Testis (tissue), 2 donors: ENCODE data around the gene MAP7D2.

Experiments used
- POLR2A ChIP-seq: fragments of 450-650 bp; IDR thresholded peaks from one replicate; pipeline ENCODE4 v1.6.1; 2017; ENCODE audit warnings: antibody characterized with exemption, mild to moderate bottlenecking, moderate library complexity
- TF ChIP-seq, protein P1 (sequence below), 3 experiments: fragments of 450-650 bp in 2 of 3; fragments of 200-600 bp in 1 of 3; sonication (generic) in 1 of 3; IDR thresholded peaks; one replicate each; pipeline ENCODE4 v1.5.1; 2016 to 2019; ENCODE audit warnings: antibody characterized with exemption in 3 of 3, mild to moderate bottlenecking in 2 of 3, moderate library complexity in 1 of 3

DNA sequence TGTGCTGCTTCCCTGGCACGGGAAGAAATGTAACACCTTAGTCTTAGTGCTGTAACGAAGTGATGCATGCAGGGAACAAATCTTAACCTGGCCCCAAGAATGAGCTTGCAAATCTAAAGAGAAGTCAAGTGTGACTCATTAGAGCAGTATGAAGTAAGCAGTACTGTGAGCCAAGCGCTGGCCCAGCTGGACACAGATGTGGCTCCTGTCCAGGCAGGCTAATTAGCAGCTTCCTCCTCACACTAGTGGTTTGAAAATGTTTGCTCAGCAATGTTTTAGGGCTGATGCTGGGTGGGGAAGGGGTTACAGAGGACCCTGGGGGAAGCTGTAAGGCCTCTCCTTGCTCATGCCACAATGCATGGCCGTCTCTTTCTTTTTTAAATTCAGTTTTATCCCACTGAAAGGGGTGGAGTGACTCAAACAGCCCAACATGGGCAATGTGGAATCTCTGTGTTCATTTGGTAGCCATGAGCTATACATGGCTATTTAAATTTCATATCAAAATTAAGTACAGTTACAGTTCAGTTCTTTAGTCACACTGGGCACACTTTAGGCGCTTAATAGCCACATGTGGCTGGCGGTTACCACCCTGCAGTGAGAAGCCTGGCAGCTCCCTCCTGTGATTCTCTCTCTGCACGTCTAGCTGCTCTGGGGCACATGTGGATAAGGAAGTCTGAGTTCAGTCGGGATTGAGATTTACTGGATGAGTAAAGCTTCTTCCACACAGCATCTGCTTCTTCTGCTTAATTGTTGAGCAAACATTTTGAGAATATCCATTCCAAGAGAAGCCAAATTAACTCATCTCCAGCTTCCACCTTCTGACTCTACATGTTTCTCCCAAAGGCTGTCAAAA is 48.8 kb downstream of the MAP7D2 start:
- TF ChIP-seq, protein P1, sequence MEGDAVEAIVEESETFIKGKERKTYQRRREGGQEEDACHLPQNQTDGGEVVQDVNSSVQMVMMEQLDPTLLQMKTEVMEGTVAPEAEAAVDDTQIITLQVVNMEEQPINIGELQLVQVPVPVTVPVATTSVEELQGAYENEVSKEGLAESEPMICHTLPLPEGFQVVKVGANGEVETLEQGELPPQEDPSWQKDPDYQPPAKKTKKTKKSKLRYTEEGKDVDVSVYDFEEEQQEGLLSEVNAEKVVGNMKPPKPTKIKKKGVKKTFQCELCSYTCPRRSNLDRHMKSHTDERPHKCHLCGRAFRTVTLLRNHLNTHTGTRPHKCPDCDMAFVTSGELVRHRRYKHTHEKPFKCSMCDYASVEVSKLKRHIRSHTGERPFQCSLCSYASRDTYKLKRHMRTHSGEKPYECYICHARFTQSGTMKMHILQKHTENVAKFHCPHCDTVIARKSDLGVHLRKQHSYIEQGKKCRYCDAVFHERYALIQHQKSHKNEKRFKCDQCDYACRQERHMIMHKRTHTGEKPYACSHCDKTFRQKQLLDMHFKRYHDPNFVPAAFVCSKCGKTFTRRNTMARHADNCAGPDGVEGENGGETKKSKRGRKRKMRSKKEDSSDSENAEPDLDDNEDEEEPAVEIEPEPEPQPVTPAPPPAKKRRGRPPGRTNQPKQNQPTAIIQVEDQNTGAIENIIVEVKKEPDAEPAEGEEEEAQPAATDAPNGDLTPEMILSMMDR (IDR thresholded peaks at IDR 0.05), result no peak
- TF ChIP-seq POLR2A, result no peak
